IPS-NIHi11 (cell line): ENCODE data around the gene PANK4.

Experiments
- DNase-seq: peaks from one replicate; pipeline ENCODE4 v3.0.0; 2012; ENCODE audit warnings: mixed read lengths, low spot score

PANK4 gene

DNA sequence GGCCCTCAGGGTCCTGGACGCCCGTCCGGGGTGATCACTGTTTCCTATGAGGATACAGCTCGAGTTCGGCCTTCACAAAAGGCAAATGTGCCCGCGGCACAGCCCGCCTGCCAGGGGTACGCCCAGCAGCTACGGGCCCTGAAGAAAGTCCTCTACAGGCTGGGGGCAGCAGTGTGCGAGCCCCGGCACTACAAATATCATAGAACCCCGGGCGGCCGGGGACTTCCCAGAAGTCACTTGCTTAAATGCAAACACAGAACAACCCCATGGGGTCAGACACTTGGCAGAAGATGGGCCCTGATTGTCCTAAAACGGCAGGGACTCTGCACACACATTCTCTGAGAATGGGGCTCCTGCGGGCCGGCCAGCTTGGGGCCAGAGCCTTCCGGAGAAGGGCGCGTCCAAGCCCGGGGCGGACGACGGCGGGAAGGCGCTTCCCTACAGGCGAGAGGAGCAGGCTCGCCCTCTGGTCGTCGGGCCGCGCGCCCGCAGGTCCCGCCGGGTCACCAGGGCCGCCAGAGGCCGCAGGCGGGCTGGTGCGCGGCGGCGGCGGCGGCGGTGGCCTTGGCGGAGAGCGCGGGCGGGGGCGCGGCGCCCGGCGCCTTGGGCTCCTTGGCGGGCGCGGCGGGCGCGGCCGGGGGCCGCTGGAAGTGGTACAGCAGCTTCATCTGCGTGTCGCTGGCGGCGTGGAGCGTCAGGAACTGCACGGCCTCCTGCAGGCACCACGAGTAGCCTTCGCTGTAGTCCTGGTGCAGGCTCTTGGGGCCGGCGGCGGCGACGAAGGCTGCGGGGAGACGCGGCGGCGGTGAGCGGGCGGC is 2.8 kb upstream of the PANK4 start:
- DNase-seq: peak; percentile 70

DNA sequence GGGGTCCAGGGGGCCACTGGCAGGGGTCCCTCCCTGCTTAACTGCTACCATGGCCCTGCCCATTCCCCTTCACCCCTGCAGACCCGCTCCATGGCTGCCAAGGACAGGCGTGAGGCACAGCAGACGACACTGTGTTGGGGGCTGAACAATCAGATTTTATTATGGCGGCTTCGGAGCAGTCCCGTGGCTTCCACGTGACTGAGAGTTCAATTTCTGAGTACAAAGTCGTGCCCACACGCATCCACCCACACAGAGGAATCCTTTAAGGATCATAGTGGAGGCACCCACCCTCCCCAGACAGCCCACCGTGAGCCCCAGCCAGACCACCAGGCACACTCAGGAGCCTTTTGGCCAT is 2.2 kb upstream of the PANK4 start:
- no peak for DNase-seq

DNA sequence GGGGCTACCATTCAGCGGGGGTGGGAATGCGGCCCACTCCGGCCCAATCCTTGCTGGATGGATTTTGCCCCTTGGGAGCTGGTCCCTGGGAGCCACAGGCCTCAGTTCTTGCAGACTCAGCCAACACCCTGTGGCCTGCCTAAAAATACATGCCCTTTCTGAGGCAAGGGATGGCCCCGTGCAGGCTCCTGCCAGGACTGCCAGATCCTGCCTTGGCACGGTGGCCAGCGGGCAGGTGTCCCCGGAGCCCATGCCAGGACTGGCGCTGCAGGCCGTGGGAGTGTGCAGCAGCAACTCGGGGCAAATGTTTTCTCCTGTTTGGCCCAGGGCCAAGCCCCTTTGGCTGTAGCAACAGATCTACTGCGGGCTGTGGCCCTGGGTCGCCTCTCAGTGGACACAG is 1.6 kb upstream of the PANK4 start:
- DNase-seq: no peak

DNA sequence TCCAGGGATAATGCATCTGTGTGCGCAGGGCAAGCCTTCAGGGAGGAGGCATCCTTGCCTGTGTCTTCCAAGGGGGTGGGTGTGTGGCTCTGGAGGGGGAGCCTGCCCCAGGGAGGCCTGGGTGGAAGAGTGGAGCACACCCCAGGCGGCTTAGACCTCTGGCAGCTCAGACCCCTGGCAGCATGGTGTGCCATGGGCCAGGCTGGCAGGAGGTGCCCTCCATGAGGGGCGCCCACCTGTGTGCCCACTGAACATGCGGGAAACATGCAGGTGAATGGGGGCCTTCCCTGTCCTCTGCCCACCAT is 1.1 kb upstream of the PANK4 start:
- no peak for DNase-seq

DNA sequence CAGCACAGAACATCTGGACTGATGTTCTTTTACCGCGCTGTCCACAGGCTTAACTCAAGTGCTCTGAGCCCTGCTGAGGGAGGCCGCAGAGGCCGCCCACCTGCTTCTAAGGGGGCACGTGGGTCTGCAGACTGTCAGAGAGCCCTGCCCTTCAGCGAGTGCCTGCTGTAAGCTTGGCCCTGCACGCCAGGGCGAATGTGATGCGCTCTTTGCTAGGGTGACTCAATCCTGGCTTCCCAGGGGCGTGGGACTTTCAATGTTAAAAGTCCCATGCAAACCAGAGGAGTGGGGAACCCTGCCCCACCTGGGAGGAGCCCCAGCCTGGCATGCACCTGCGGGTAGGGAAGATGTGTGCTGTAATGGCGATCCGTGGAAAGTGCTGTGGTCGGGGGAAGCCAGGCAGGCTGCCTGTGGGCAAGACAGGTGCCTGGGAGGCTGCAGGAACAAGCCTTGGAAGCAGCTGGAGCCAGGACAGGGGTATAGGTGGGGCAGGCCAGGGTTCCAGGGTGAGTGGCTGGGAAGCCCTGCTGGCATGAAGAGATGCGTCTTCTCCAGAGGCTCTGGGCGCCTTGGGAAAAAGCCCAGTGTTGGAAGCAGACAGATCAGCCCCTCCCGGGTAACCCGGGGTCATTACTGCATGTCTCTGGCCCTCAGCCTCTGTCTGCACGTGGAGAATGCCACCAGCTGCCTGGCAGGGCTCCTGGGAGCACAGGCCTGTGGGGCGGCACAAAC is 594 bp upstream of the PANK4 start:
- no peak for DNase-seq

DNA sequence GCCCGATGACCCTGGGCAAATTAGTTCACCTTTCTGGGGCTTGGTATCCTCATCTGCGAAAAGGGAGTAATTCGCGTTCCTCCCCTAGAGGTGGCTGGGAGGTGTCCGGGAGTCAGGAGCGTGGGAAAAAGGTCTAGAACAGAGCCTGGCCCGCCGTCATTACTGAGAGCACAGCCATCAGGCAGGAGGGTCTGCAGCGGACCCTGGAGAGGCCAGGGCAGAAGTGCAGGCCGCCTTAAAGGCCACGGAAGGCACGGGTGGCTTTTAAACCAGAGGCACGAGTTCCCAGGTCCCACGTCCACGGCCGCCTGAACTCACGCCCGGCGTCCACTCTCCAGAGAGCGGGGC is 850 bp downstream of the PANK4 start:
- no peak for DNase-seq

DNA sequence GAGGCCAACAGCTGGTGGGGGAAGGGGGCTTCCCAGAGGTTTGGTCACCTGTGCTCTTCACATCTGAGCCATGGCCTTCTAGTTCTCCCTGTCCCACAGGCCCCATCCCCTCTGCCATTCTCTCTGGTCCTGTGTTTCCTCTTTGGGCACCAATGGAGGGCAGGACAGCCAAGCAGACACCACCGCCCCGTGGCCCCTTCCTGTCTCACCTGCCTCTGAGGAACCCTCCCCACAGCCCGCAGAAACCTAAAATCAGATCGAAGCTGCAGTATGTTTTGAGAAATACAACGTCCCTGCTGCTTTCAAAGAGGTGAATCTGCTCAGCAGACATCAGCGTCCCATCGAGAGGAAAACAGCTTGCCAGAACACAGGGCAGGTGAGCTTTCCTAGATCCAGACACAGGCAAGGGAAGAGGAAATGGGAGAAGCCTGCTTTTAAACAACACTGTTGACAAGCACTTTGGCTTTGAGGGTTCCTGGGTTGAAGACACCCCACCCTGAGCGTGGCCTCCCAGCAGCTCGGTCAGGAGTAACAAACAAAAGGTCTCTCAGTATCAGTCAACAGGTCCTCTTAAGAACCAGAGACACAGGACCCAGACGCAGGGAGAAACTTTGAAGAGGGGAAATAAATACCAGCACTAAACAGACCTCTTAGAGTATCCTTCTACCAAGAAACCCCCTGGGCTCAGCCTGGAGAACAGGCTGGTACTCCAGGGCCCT is 2.3 kb downstream of the PANK4 start:
- DNase-seq: no peak

DNA sequence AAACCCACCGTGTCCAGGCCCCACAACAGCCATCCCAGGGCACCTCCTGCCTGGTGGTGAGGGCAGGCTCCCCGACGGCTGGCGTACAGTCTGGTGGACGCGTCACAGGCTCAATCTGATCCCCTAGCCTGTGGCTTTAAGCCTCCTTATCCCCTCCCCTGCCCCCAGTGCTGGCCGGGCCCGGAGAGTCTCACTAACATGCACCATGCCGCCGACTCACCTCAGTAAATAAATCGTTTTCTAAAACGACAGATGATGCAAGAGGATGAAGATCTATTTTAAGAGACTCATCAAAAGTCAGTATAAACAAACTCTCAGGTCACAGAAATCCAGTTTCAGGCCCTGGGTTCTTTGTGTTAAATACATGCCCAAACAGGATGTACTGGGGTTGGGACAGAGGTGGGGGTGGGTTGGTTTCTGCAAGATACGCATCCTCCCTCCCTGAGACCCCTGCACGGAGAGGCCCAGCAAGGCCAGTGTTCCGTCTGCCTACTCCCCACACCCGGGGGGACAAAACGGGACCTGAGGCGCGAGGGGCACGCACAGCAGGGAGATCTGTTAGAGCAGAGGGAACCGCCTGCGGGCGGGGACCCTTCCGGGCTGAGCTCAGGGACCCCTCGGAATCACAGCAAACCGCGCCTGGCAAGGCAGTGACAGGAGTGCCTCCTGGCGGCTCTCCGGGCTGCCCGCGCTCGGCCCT is 3.1 kb downstream of the PANK4 start:
- no peak for DNase-seq

DNA sequence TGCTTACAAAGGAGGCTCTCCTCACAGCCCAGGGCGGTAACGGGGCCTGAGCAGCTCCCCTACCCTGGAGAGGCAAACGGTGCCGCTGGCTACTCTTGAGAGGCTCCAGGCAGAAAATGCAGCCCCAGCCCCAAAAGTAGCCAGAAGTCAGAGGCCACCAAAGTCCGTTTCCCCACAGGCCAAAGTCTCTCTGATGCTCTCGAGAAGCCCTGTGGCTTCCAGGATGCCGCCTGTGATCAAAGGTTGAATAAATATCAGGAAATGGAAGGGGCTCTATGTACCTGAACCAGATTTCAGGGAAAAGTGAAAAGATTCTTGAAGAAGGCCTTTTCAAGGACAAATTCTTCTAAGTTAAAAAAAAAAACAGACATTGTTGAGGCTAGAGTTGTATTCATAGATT is 4.2 kb downstream of the PANK4 start:
- no peak for DNase-seq

DNA sequence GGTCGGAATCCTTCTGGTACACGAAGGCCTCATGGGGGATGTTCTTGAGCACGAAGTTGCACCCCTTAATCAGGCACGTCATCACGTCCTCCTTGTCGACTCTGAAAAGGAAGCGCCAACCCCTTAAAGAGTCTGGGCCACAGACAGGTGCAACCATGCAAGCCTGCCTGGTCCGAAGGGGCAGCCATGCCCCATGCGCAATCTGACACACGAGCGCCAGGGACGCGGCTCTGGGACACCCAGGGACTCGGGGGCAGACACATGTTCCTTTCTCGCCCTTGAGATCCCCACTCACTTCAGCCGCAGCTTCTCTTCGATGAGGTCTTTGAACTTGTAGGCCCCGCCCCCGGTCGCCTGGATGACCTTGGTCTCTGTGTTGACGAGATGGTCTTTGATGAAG is 5.6 kb downstream of the PANK4 start:
- DNase-seq: no peak

DNA sequence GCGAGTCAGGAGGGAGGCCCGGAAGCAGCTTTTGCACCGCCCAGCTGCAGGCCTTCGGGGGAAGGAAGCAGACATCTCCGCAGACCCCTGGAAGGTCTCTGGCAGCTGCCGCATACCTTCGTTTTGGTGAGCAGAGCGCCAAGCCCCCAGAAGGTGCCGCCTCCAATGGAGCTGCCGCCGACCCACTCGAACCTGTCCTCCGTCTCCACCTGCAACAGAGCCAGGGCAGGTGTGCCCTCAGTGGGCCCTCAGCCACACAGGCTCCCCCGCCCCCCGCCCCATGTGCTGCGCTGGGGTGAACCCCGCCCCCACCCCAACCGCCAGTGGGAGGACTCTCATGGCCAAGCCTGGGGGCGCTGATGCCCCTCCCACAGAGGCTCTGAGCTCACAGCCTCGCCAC is 6.2 kb downstream of the PANK4 start:
- DNase-seq: no peak

DNA sequence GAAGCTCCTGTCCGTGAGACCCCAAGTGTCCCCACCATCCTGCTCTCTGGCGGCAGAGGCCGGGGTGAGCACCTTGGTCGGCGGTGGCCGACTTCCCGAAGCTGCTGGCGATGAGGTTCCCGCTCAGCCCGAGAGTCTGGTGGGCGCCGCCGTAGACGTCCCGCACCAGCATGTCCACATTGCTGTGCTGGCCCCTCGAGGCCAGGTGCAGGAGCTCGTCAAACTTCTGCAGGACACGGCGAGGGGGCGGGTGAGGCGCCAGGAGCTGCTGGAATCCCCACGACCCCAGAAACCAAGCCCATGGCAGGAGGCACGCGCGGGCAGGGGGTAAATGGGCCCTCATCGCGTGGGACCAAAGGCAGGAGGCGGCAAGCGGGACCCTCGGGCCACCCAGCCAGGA is 6.7 kb downstream of the PANK4 start:
- DNase-seq: no peak

DNA sequence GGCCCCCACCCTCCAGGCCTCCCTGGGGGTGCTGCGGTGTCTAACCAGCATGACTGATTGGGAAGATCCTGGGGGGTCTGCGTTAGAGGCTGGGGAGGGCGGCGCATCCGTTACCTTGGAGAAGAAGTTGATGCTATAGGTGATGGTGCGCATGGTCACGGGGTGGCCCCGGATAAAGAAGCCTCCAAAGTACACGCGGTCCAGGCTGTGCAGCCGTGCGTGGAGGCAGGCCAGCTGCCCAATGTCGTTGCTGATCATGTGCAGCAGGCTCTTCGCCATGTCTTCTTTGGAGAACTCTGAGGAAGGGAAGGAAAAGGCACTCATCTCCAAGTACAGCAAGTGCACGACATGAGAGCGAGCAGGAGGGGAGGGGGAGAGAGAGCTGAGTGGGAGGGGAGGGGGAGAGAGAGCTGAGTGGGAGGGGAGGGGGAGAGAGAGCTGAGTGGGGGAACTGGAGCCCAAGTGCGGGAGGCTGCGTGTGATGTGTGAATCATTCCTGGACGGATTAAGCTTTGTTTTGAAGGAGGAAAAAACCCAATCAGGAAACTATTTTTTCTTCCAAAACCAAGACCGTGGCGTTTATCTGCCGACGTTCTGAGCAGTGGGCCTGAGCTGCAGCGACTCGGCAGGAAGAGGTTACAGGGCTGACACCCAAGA is 7.2 kb downstream of the PANK4 start:
- no peak for DNase-seq

DNA sequence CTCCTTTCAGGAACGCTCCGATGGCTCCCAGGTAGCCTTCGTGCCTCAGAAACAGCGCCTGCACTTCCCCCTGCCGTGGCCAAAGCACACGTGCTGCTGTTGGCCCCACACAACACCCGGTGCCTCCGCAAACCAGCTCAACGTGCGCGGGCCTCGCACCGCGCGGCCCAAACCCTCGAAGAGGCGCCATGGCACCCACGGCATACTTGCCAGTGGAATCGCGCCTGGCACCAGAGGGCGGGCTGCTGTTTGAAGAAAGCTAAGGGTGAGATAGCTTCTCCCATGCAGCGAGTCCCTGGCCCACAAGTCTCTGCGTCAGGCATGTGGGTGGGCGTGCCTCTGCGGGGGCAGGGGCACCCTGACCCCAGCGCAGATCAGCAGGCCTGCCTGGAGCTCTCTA is 7.9 kb downstream of the PANK4 start:
- no peak for DNase-seq

DNA sequence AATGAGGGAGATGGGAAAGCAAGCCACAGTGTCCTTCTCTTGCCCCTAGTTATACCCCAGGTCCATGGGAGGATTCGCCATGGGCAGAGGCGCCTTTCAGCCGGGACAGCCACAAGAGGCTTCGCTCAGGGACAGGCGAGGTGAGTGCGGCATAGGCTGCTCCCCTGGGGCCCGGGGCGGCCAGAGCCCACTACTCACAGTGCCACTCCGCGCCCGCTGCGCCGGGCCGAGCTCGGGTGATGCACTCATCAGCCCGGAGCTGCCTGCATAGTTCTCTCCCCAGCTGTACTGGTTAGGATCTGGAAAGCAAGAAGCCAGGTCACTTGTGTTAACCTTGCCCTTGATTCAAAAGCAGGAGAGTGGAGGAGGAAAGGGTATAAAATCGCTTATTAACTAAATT is 8.4 kb downstream of the PANK4 start:
- no peak for DNase-seq

DNA sequence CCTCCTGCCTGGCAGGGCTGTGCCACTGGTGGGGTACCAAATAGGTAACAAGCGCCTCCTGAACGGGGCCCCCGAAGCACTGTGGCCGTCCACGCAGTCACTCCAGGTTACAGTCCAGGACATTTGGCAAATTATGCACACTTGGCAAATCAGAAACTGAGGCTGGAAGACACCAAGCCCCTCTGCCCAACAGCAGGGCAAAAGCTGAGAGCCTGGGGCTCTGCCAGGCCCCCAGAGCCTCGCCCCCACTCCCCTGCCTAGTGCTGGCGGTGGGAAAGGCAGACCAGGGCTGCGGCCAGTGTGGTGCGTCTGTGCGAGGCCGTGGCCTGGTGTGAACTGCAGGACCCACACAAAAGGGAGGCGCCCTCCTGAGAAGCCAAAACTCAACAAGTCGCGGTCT is 9.4 kb downstream of the PANK4 start:
- DNase-seq: no peak

DNA sequence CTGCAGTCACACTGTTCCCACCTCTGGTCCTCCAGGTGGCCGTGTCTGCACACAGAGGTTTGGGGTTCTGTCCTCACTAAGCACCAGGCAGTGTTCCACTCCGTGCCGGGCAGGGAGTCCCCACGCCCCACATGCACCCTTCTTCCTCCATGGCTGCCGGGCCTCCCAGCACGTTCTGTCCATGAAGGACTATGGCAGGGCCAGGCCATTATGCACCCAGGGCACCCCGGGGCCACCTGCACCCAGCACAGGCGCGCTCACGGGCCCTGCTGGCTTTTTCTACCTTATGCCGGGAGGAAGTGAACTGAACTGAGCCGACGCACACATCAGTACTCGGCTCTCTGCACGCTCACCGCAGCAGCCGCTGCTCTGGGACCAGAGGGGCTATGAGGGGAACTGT is 10.3 kb downstream of the PANK4 start:
- no peak for DNase-seq

DNA sequence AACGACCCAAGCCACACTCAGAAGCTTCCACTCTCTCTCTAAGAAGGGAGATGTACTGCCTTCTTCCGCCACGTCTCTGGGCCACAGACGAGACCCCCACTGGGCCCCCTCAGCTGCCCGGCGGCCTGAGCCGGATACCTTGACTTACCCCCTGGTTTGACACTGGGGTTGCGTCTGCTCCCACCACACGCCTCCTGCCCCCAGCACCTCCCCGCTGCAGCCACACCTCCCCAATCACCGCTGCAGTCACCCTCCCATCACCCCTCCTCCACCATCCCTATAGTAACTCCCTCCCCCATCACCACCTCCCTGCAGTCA is 10.7 kb downstream of the PANK4 start:
- DNase-seq: no peak

DNA sequence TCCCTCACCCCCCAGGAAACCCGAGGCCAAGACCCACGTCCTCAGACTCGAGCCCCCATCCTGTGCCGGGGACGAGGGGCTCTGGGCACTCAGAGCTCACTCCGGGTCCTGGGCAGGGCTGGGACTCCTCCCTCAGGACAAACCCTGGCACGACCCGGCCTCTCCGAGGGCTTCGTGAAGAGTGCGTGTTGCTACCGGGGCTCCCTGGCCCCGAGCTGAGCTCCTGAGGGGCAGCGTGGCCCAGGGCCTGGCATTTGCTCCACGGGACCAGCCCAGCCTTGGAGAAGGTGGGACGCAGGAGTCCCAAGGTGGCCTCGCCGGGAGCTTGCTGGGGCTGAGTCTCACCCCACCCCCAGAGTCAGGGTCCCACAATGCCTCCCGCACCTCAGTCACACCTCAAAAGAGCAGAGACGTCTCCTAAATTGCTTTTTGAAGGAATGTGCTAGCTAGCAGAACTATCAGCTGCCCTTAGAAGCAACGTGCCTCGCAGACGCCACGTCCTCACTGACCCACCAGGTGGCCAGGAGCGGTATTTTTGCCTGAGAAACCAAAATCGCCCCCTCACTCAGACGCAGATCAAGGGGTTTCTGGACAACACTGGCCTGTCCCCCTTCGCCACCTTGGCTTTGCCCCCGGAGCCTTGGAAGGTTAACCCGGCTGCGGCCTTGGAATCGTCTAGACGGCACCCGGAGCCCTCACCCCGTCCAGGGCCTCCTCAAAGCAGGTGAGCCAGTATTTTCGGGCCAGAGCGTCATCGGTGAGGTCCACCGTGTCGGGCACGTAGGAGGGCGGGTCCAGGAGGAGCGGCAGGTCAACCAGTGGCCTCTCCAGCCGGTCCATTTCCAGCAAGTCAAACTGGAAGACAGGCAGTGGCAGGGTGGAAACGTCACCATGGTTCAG is 11.3 kb downstream of the PANK4 start:
- no peak for DNase-seq

DNA sequence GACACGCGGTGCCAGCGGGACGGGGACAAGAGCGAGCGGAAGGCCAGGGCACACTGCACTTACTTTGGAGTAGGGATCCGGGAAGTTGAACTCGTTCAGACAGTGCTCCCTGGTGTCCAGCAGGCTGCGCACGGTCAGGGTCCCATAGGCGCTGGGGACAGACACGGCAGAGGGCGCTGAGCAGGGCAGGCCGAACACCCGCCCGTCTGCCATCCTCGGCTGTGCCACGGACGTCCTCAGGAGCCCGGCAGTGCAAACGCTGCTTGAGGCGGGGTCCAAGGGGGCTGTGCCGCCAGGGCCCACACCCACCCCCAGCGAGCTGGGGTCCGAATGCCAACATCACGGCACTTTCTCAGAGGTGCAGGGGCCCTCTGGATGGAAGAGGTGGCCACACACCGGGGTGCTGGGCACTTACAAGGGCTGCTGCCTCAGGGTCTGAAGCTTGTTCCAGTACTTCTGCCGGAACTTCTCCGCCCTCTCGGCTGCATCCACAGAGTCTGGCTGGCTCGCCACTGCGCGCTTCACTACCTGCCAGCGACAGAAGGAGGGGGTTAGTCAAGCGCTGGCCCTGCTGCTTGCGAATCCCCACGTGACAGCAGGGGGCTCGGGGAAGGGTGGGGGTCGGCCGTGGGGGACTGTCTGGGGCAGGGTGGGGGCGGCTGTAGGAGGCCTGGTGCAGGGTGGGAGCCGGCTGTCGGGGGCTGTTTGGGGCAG is 12.3 kb downstream of the PANK4 start:
- no peak for DNase-seq
